ENCODE results near the gene TOMM20L.
"Not testable (repeated sequence)": the region's sequence is repeated elsewhere in the genome, so short reads cannot be mapped to it uniquely, and the experiment has no call there.

Gene TOMM20L

GRCh38 chr14:58395812-58396788, at the start of gene TOMM20L:
TOMM20L (plus strand) TSS chr14:58395930; CDS start chr14:58395958, 28 bp downstream.
- peak; percentile 87 for DNase-seq (ENCODE audit: low spot score)

GRCh38 chr14:58353516-58354299, 42.0 kb upstream of the TOMM20L start:
- DNase-seq (ENCODE audit: low spot score): no peak

GRCh38 chr14:58354808-58355207, 40.9 kb upstream of the TOMM20L start:
- no peak for DNase-seq (ENCODE audit: low spot score)

GRCh38 chr14:58356268-58356667, 39.5 kb upstream of the TOMM20L start:
- DNase-seq (ENCODE audit: low spot score): no peak

- not testable (repeated sequence) for DNase-seq (ENCODE audit: low spot score)
These were observed 33.5 kb upstream of the TOMM20L start for GRCh38 chr14:58362272-58362671.

- peak; percentile 18 for DNase-seq (ENCODE audit: low spot score)
These were observed 32.8 kb upstream of the TOMM20L start for GRCh38 chr14:58362798-58363412.

- DNase-seq (ENCODE audit: low spot score): no peak
These were observed 31.4 kb upstream of the TOMM20L start for GRCh38 chr14:58364316-58364715.

- DNase-seq (ENCODE audit: low spot score): no peak
These were observed 28.4 kb upstream of the TOMM20L start for GRCh38 chr14:58367296-58367695.

- DNase-seq (ENCODE audit: low spot score): no peak
These were observed 26.8 kb upstream of the TOMM20L start for GRCh38 chr14:58368956-58369355.

GRCh38 chr14:58376791-58377190, 18.9 kb upstream of the TOMM20L start:
- no peak for DNase-seq (ENCODE audit: low spot score)

GRCh38 chr14:58390830-58391229, 4.9 kb upstream of the TOMM20L start:
- DNase-seq (ENCODE audit: low spot score): no peak

- no peak for DNase-seq (ENCODE audit: low spot score)
These were observed 243 bp upstream of the TOMM20L start for GRCh38 chr14:58395562-58395811.

- DNase-seq (ENCODE audit: low spot score): no peak
These were observed 1.4 kb downstream of the TOMM20L start for GRCh38 chr14:58397156-58397555.

GRCh38 chr14:58398495-58398894, 2.8 kb downstream of the TOMM20L start:
- DNase-seq (ENCODE audit: low spot score): no peak

- DNase-seq (ENCODE audit: low spot score): no peak
These were observed 3.2 kb downstream of the TOMM20L start for GRCh38 chr14:58398895-58399294.

- DNase-seq (ENCODE audit: low spot score): no peak
These were observed 5.9 kb downstream of the TOMM20L start for GRCh38 chr14:58401587-58401986.

GRCh38 chr14:58408681-58409215, 13.0 kb downstream of the TOMM20L start:
- DNase-seq (ENCODE audit: low spot score): no peak

- no peak for DNase-seq (ENCODE audit: low spot score)
These were observed 19.1 kb downstream of the TOMM20L start for GRCh38 chr14:58414845-58415244.

- DNase-seq (ENCODE audit: low spot score): no peak
These were observed 20.2 kb downstream of the TOMM20L start for GRCh38 chr14:58415636-58416547.

GRCh38 chr14:58416934-58417333, 21.2 kb downstream of the TOMM20L start:
- DNase-seq (ENCODE audit: low spot score): not testable (repeated sequence)

- peak; percentile 31 for DNase-seq (ENCODE audit: low spot score)
These were observed 31.0 kb downstream of the TOMM20L start for GRCh38 chr14:58426670-58427280.
